OCI-LY3 (cell line): ENCODE results near the gene GHITM.
"Not testable (repeated sequence)": the region's sequence is repeated elsewhere in the genome, so short reads cannot be mapped to it uniquely, and the experiment has no call there.

Experiments
- EZH2phosphoT487 ChIP-seq: fragments of 200-600 bp; shearing (Covaris generic); IDR thresholded peaks from 2 replicates; pipeline ENCODE4 v1.6.1; 2018; ENCODE audit warnings: antibody characterized with exemption, mixed run types, low read depth
- TF ChIP-seq, protein P1 (sequence below): fragments of 200-600, 300-600 bp; sonication (generic); IDR thresholded peaks from 2 replicates; pipeline ENCODE4 v1.5.1; 2014; ENCODE audit warnings: antibody characterized with exemption, low read length, low read depth

DNA sequence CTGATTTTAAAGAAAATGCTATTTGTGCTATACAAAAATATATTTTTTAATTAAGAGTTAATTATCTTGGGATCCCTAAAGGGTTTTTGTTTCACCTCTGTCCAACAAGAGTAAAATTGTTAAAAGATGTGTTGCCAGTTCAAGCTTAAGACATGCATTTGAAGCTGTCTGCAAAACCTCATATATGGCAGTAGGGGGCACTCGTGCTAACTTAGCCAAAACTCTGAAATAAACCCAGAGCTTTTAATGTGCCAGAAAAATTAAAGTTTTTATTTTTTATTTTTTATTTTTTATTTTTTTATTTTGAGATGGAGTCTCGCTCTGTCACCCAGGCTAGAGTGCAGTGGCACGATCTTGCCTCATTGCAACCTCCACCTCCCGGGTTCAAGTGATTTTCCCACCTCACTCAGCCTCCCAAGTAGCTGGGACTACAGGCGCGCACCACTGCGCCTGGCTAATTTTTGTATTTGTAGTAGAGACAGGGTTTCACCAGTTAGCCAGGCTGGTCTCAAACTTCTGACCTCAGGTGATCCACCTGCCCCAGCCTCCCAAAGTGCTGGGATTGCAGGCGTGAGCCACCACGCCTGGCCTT is 8.8 kb downstream of the GHITM start:
- TF ChIP-seq, protein P1, sequence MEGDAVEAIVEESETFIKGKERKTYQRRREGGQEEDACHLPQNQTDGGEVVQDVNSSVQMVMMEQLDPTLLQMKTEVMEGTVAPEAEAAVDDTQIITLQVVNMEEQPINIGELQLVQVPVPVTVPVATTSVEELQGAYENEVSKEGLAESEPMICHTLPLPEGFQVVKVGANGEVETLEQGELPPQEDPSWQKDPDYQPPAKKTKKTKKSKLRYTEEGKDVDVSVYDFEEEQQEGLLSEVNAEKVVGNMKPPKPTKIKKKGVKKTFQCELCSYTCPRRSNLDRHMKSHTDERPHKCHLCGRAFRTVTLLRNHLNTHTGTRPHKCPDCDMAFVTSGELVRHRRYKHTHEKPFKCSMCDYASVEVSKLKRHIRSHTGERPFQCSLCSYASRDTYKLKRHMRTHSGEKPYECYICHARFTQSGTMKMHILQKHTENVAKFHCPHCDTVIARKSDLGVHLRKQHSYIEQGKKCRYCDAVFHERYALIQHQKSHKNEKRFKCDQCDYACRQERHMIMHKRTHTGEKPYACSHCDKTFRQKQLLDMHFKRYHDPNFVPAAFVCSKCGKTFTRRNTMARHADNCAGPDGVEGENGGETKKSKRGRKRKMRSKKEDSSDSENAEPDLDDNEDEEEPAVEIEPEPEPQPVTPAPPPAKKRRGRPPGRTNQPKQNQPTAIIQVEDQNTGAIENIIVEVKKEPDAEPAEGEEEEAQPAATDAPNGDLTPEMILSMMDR: peak; percentile 45
- not testable (repeated sequence) for TF ChIP-seq EZH2phosphoT487
